GM08714 (cell line): Measurements from ENCODE around the gene HIVEP3.
A peak's percentile ranks its signal among the peaks of the same experiment; 100 is the strongest.
"Not testable (repeated sequence)": the region's sequence is repeated elsewhere in the genome, so short reads cannot be mapped to it uniquely, and the experiment has no call there.

Source experiments
- H3K4me3 ChIP-seq: fragments of 200-500 bp; sonication (Bioruptor generic); 2 replicates; pipeline ENCODE4 v1.5.1; 2014; ENCODE audit warnings: mild to moderate bottlenecking, low read length, inconsistent platforms
- ZNF274 ChIP-seq: IDR thresholded peaks from 2 replicates; pipeline ENCODE4 v1.6.1; 2012; ENCODE audit warnings: mild to moderate bottlenecking, low read depth, low read length

The HIVEP3 gene

GRCh38 chr1:41939194-41939593 is 20.5 kb upstream of the HIVEP3 start:
- no peak for TF ChIP-seq ZNF274
- H3K4me3 ChIP-seq = no peak overlapping the region

GRCh38 chr1:41936107-41936506 is 17.4 kb upstream of the HIVEP3 start:
- TF ChIP-seq ZNF274 = no peak
- H3K4me3 ChIP-seq = no peak overlapping the region

- no peak overlapping the region for H3K4me3 ChIP-seq
- TF ChIP-seq ZNF274 = no peak
These were observed 16.5 kb upstream of the HIVEP3 start for GRCh38 chr1:41935226-41935625.

GRCh38 chr1:41933106-41933505 is 14.4 kb upstream of the HIVEP3 start:
- no peak for TF ChIP-seq ZNF274
- no peak overlapping the region for H3K4me3 ChIP-seq

- no peak overlapping the region for H3K4me3 ChIP-seq
- TF ChIP-seq ZNF274 = no peak
These were observed 12.9 kb upstream of the HIVEP3 start for GRCh38 chr1:41931578-41931977.

- no peak for TF ChIP-seq ZNF274
- no peak overlapping the region for H3K4me3 ChIP-seq
These were observed 8.4 kb upstream of the HIVEP3 start for GRCh38 chr1:41927118-41927517.

GRCh38 chr1:41925712-41926111 is 7.0 kb upstream of the HIVEP3 start:
- no peak for TF ChIP-seq ZNF274
- no peak overlapping the region for H3K4me3 ChIP-seq

GRCh38 chr1:41924911-41925310 is 6.2 kb upstream of the HIVEP3 start:
- H3K4me3 ChIP-seq = no peak overlapping the region
- TF ChIP-seq ZNF274 = no peak

GRCh38 chr1:41921271-41921670 is 2.5 kb upstream of the HIVEP3 start:
- not testable (repeated sequence) for H3K4me3 ChIP-seq

GRCh38 chr1:41920658-41921057 is 1.9 kb upstream of the HIVEP3 start:
- no peak overlapping the region for H3K4me3 ChIP-seq

GRCh38 chr1:41919764-41920397 is 1.2 kb upstream of the HIVEP3 start:
- TF ChIP-seq ZNF274 = no peak
- H3K4me3 ChIP-seq = peak overlapping the region; percentile 53; the same call in 1 of the 2 replicates

More at GRCh38 chr1:41920658-41921057, 1.9 kb upstream of the HIVEP3 start:
- no peak for TF ChIP-seq ZNF274

- peak overlapping the region; percentile 53; the same call in 1 of the 2 replicates for H3K4me3 ChIP-seq
- no peak for TF ChIP-seq ZNF274
These were observed 409 bp upstream of the HIVEP3 start for GRCh38 chr1:41919131-41919530.

- H3K4me3 ChIP-seq = peak overlapping the region; percentile 63
- TF ChIP-seq ZNF274 = no peak
These were observed 780 bp downstream of the HIVEP3 start for GRCh38 chr1:41917835-41918449.

- no peak for TF ChIP-seq ZNF274
These were observed 1.6 kb downstream of the HIVEP3 start for GRCh38 chr1:41917076-41917475.

GRCh38 chr1:41915786-41916571 is 2.7 kb downstream of the HIVEP3 start:
- no peak overlapping the region for H3K4me3 ChIP-seq
- no peak for TF ChIP-seq ZNF274

More at GRCh38 chr1:41917076-41917475, 1.6 kb downstream of the HIVEP3 start:
- peak overlapping the region; percentile 63; the same call in 1 of the 2 replicates for H3K4me3 ChIP-seq
